SK-N-SH (cell line): Measurements from ENCODE around the gene SLC25A21. TPM values are rescaled to one million over a fixed set of nuclear protein-coding genes. Genes with fewer than 3 reads are reported as not detected.

ENCODE experiments used
- CTCF ChIA-PET: fragments of 300-600, 350-600 bp; formaldehyde crosslinking; extraction: SDS; loops from one replicate; lab custom pipeline; 2021; lab: Yijun Ruan, JAX
- POLR2A ChIA-PET: fragments of 350-600 bp; sonication (Branson Sonifier 250); formaldehyde crosslinking; extraction: SDS; loops from one replicate; lab custom pipeline; 2020; ENCODE audit warnings: antibody characterized with exemption, inconsistent platforms; lab: Yijun Ruan, JAX
- DNase-seq: peaks from one replicate; pipeline ENCODE4 v3.0.0; 2012
- H2AFZ ChIP-seq: fragments of 200-600 bp; sonication (generic); 2 replicates; pipeline ENCODE4 v1.8.1; 2016; ENCODE audit warnings: antibody characterized with exemption, mild to moderate bottlenecking, low read depth
- H3F3A ChIP-seq: fragments of 200-600 bp; sonication (generic); replicated peaks from 2 replicates; pipeline ENCODE3; 2016; ENCODE audit warnings: antibody characterized with exemption, mild to moderate bottlenecking; ENCODE audit not compliant: insufficient read depth
- H3K27ac ChIP-seq, 2 experiments: fragments of 200-500 bp in 1 of 2; fragments of 200-600 bp in 1 of 2; sonication (Bioruptor generic) in 1 of 2; sonication (generic), shearing (Covaris generic) in 1 of 2; 2 replicates each; pipeline versions ENCODE4 v1.5.1 to v1.6.1; 2014 to 2016; ENCODE audit warnings: low read depth in 2 of 2, inconsistent platforms in 1 of 2, low read length in 1 of 2, mild to moderate bottlenecking in 1 of 2, mixed read lengths in 1 of 2
- H3K27me3 ChIP-seq: fragments of 200-600 bp; sonication (generic), shearing (Covaris generic); 2 replicates; pipeline ENCODE4 v1.6.1; 2016; ENCODE audit warnings: mixed run types; ENCODE audit not compliant: insufficient read depth
- H3K36me3 ChIP-seq, 2 experiments: fragments of 200-500 bp in 1 of 2; fragments of 200-600 bp in 1 of 2; sonication (Bioruptor generic) in 1 of 2; sonication (generic) in 1 of 2; replicated peaks in 1 of 2; 2 replicates each; pipeline versions ENCODE3 to v1.5.1; 2014 to 2016; ENCODE audit warnings: low read length in 1 of 2, mild to moderate bottlenecking in 1 of 2; ENCODE audit not compliant: insufficient read depth in 2 of 2, control insufficient read depth in 1 of 2
- H3K4me1 ChIP-seq, 2 experiments: fragments of 200-500 bp in 1 of 2; fragments of 200-600 bp in 1 of 2; sonication (Bioruptor generic) in 1 of 2; sonication (generic), shearing (Covaris generic) in 1 of 2; 2 replicates each; pipeline versions ENCODE4 v1.5.1 to v1.6.1; 2014 to 2016; ENCODE audit warnings: low read depth in 1 of 2, low read length in 1 of 2, mixed run types in 1 of 2; ENCODE audit not compliant: insufficient read depth in 2 of 2, control insufficient read depth in 1 of 2
- H3K4me2 ChIP-seq: fragments of 200-600 bp; sonication (generic), shearing (Covaris generic); 2 replicates; pipeline ENCODE4 v1.6.1; 2017; ENCODE audit warnings: mixed run types
- H3K4me3 ChIP-seq, 2 experiments: fragments of 200-500 bp in 1 of 2; fragments of 200-600 bp in 1 of 2; sonication (Bioruptor generic) in 1 of 2; sonication (generic), shearing (Covaris generic) in 1 of 2; 2 replicates each; pipeline versions ENCODE4 v1.5.1 to v1.8.1; 2014 to 2016; ENCODE audit warnings: low read depth in 2 of 2, inconsistent platforms in 1 of 2, low read length in 1 of 2, mild to moderate bottlenecking in 1 of 2, mixed read lengths in 1 of 2, moderate library complexity in 1 of 2
- H3K79me2 ChIP-seq: fragments of 200-600 bp; sonication (generic); 2 replicates; pipeline ENCODE4 v1.8.1; 2017; ENCODE audit warnings: mild to moderate bottlenecking; ENCODE audit not compliant: insufficient read depth
- H3K9ac ChIP-seq: fragments of 200-600 bp; sonication (generic); 2 replicates; pipeline ENCODE4 v1.6.1; 2017; ENCODE audit warnings: mixed run types
- H3K9me2 ChIP-seq: fragments of 200-600 bp; sonication (generic); 2 replicates; pipeline ENCODE4 v1.6.1; 2017; ENCODE audit warnings: mixed run types
- H3K9me3 ChIP-seq: fragments of 200-600 bp; sonication (generic); 2 replicates; pipeline ENCODE4 v1.6.1; 2017; ENCODE audit warnings: mixed run types, mild to moderate bottlenecking, moderate library complexity
- H4K20me1 ChIP-seq: fragments of 200-600 bp; sonication (generic); 2 replicates; pipeline ENCODE4 v1.6.1; 2017; ENCODE audit warnings: mild to moderate bottlenecking, mixed run types; ENCODE audit not compliant: insufficient read depth
- EP300 ChIP-seq, 2 experiments: IDR thresholded peaks; 2 replicates each; pipeline versions ENCODE4 v1.4.0 to v1.6.1; 2012; ENCODE audit warnings: borderline replicate concordance in 1 of 2, low read depth in 1 of 2, low read length in 1 of 2
- EZH2phosphoT487 ChIP-seq: fragments of 200-600 bp; sonication (generic); IDR thresholded peaks from 2 replicates; pipeline ENCODE4 v1.6.1; 2017; ENCODE audit warnings: low read depth, mixed run types, mild to moderate bottlenecking, antibody characterized with exemption, moderate library complexity, borderline replicate concordance
- FOSL2 ChIP-seq: IDR thresholded peaks from 2 replicates; pipeline ENCODE4 v1.4.0; 2012; ENCODE audit warnings: low read depth, mild to moderate bottlenecking, moderate library complexity, borderline replicate concordance
- FOXJ3 ChIP-seq: sonication (generic); formaldehyde crosslinking; IDR thresholded peaks from 2 replicates; pipeline ENCODE4 v1.5.1; 2020; ENCODE audit warnings: mild to moderate bottlenecking, missing genetic modification reagents
- GABPA ChIP-seq: IDR thresholded peaks from 2 replicates; pipeline ENCODE4 v1.4.0; 2012; ENCODE audit warnings: low read depth, mild to moderate bottlenecking
- GATA2 ChIP-seq: sonication (generic); formaldehyde crosslinking; IDR thresholded peaks from 2 replicates; pipeline ENCODE4 v1.5.0; 2020; ENCODE audit warnings: mild to moderate bottlenecking, missing genetic modification reagents
- MAX ChIP-seq: IDR thresholded peaks from 2 replicates; pipeline ENCODE4 v1.4.0; 2012; ENCODE audit warnings: low read depth
- MEF2A ChIP-seq: IDR thresholded peaks from 2 replicates; pipeline ENCODE4 v1.4.0; 2012; ENCODE audit warnings: low read depth, borderline replicate concordance
- MXI1 ChIP-seq: IDR thresholded peaks from 2 replicates; pipeline ENCODE4 v1.6.1; 2012; ENCODE audit warnings: mild to moderate bottlenecking, low read depth, low read length, improper control_type of control experiment
- NFIC ChIP-seq: IDR thresholded peaks from 2 replicates; pipeline ENCODE4 v1.4.0; 2012; ENCODE audit warnings: borderline replicate concordance
- NRF1 ChIP-seq: IDR thresholded peaks from 2 replicates; pipeline ENCODE4 v1.6.1; 2012; ENCODE audit warnings: low read depth, mild to moderate bottlenecking, low read length
- POLR2AphosphoS5 ChIP-seq: IDR thresholded peaks from 2 replicates; pipeline ENCODE4 v1.6.1; 2012; ENCODE audit warnings: low read depth, low read length
- RAD21 ChIP-seq: IDR thresholded peaks from 2 replicates; pipeline ENCODE4 v1.6.1; 2012; ENCODE audit warnings: mild to moderate bottlenecking, low read length
- RCOR1 ChIP-seq: fragments of 150-350 bp; IDR thresholded peaks from 2 replicates; pipeline ENCODE4 v1.6.1; 2017; ENCODE audit warnings: antibody characterized with exemption, low read length
- RXRA ChIP-seq: IDR thresholded peaks from 2 replicates; pipeline ENCODE4 v1.4.0; 2012; ENCODE audit warnings: low read depth, mild to moderate bottlenecking, borderline replicate concordance
- SIN3A ChIP-seq: IDR thresholded peaks from 2 replicates; pipeline ENCODE4 v1.6.1; 2012; ENCODE audit warnings: low read depth, mild to moderate bottlenecking, low read length, moderate library complexity, borderline replicate concordance
- SMC3 ChIP-seq: IDR thresholded peaks from 2 replicates; pipeline ENCODE4 v1.6.1; 2012; ENCODE audit warnings: low read depth, low read length, improper control_type of control experiment
- USF1 ChIP-seq: IDR thresholded peaks from 2 replicates; pipeline ENCODE4 v1.4.0; 2012; ENCODE audit warnings: low read depth, borderline replicate concordance
- USF2 ChIP-seq: fragments of 150-350 bp; IDR thresholded peaks from 2 replicates; pipeline ENCODE4 v1.6.1; 2017; ENCODE audit warnings: antibody characterized with exemption, low read length, low read depth, borderline replicate concordance
- ZBTB33 ChIP-seq: IDR thresholded peaks from 2 replicates; pipeline ENCODE4 v1.4.0; 2012; ENCODE audit warnings: low read depth, borderline replicate concordance
- WGBS: methylation state at CpG from one replicate; pipeline ENCODE4 v1.1.6; 2017; ENCODE audit warnings: low lambda C conversion rate; 5-methylcytosine and 5-hydroxymethylcytosine counted together
- polyA plus RNA-seq, 3 experiments: library from polyadenylated mRNA; depleted of rRNA; stranded (reverse); fragments of >200 nt; gene quantifications; 2 replicates each; pipeline ENCODE4 v1.2.3, GENCODE V29; 2012
- TF ChIP-seq, protein P1 (sequence below): fragments of 150-350 bp; IDR thresholded peaks from 2 replicates; pipeline ENCODE4 v1.6.1; 2016; ENCODE audit warnings: mild to moderate bottlenecking, low read depth, low read length

SLC25A21 gene
- polyA plus RNA-seq, 1 of the 3 experiments (the other 2 are of a cell fraction): not detected

GRCh38 chr14:37195327-37195726 is 22.9 kb upstream of the SLC25A21 start:
- no peak overlapping the region for H3K9ac ChIP-seq
- H3K27me3 ChIP-seq: no peaks in the 10 kb centered on the region
- no peaks in the 10 kb centered on the region for H3K9me2 ChIP-seq
- no peak overlapping the region for H3K4me2 ChIP-seq
- no peaks in the 10 kb centered on the region for H3K79me2 ChIP-seq
- ChIA-PET CTCF (no interaction called here), POLR2A (no interaction called here)
- H3K9me3 ChIP-seq: no peaks in the 10 kb centered on the region
- no peak overlapping the region for H2AFZ ChIP-seq
- H3F3A ChIP-seq: no peaks in the 10 kb centered on the region
- TF ChIP-seq SIN3A (no peak), ZBTB33 (no peak), NRF1 (no peak), NFIC (no peak), FOSL2 (no peak), USF2 (no peak), MEF2A (no peak), RCOR1 (no peak), GABPA (no peak), MXI1 (no peak), MAX (no peak), EZH2phosphoT487 (no peak)
- H3K27ac ChIP-seq: no peak overlapping the region
- no peaks in the 10 kb centered on the region for H3K36me3 ChIP-seq
- WGBS: 19% methylated on average over 1 of the region's 1 CpG
- no peaks in the 10 kb centered on the region for H3K4me1 ChIP-seq
- H4K20me1 ChIP-seq: no peaks in the 10 kb centered on the region
- no peak overlapping the region for H3K4me3 ChIP-seq
- DNase-seq: no peak

GRCh38 chr14:37194698-37195097 is 22.3 kb upstream of the SLC25A21 start:
- Histone ChIP-seq H3K36me3 (no peaks in the 10 kb centered on the region), H3F3A (no peaks in the 10 kb centered on the region), H3K9me2 (no peaks in the 10 kb centered on the region), H3K79me2 (no peaks in the 10 kb centered on the region), H3K4me2 (no peak overlapping the region), H4K20me1 (no peaks in the 10 kb centered on the region), H2AFZ (no peak overlapping the region), H3K27me3 (no peaks in the 10 kb centered on the region), H3K4me1 (no peaks in the 10 kb centered on the region), H3K9me3 (no peaks in the 10 kb centered on the region), H3K4me3 (no peak overlapping the region), H3K9ac (no peak overlapping the region), H3K27ac (no peak overlapping the region)
- DNase-seq: no peak
- ChIA-PET CTCF (no interaction called here), POLR2A (no interaction called here)
- no peak for TF ChIP-seq SMC3
- TF ChIP-seq MEF2A: no peak
- no peak for TF ChIP-seq FOXJ3
- TF ChIP-seq, protein P1, sequence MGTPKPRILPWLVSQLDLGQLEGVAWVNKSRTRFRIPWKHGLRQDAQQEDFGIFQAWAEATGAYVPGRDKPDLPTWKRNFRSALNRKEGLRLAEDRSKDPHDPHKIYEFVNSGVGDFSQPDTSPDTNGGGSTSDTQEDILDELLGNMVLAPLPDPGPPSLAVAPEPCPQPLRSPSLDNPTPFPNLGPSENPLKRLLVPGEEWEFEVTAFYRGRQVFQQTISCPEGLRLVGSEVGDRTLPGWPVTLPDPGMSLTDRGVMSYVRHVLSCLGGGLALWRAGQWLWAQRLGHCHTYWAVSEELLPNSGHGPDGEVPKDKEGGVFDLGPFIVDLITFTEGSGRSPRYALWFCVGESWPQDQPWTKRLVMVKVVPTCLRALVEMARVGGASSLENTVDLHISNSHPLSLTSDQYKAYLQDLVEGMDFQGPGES: no peak
- no peak for TF ChIP-seq EP300 (IDR thresholded peaks at IDR 0.05; ENCODE audit: borderline replicate concordance in 1 of 2, low read depth in 1 of 2, low read length in 1 of 2)
- no peak for TF ChIP-seq RAD21
- TF ChIP-seq FOSL2: no peak
- no peak for TF ChIP-seq NRF1
- no peak for TF ChIP-seq GATA2 (CRISPR knock-in tag)
- no peak for TF ChIP-seq EZH2phosphoT487
- TF ChIP-seq USF1: no peak
- TF ChIP-seq USF2: no peak
- TF ChIP-seq POLR2AphosphoS5: no peak
- TF ChIP-seq MAX: no peak
- TF ChIP-seq RXRA: no peak
- TF ChIP-seq SIN3A: no peak
- WGBS: 18% methylated on average over 2 of the region's 2 CpGs
